OCI-LY7 (cell line): ENCODE results near the gene NFKB1.

Experiments used
- EZH2phosphoT487 ChIP-seq: fragments of 200-600 bp; sonication (generic); IDR thresholded peaks from 2 replicates; pipeline ENCODE4 v1.6.1; 2018; ENCODE audit warnings: low read depth, borderline replicate concordance, mild to moderate bottlenecking, mixed run types, antibody characterized with exemption, low read length, moderate library complexity, mixed read lengths
- TF ChIP-seq, protein P1 (sequence below): fragments of 200-600 bp; sonication (generic); conservative IDR thresholded peaks from 2 replicates; pipeline ENCODE4 v1.5.1; 2014; ENCODE audit warnings: mild to moderate bottlenecking, antibody characterized with exemption, low read length, moderate library complexity, mixed read lengths

DNA sequence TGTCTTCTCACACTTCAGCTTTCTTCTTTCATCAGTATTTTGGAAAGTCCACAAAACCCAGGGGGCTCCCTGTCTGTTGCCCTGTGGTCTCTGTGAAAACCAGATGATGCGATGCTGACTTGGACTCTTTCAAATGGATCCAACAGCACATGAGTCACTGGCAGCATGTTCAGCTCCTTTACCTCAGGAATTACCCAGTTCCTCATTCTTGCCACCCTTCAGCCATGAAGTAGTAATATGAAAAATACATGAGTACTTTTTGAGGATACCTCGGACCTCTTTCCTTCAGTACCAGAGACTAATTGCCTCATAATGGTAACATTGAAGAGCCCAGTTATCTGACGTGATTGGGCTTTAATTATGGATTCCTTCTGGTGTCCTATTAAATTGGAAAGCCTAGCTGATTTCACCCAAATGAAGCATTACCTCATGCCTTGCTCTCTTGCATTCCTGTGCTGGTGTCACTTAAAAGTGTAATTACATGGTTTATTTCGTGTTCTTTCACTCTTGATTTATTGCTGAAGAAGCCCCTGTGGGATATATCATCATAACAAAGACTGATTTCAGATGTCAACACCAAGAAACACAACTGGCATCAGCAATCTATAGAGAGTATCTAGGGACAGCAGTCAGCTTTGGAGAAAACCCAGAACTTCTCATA, 63.4 kb downstream of the NFKB1 start:
- TF ChIP-seq, protein P1, sequence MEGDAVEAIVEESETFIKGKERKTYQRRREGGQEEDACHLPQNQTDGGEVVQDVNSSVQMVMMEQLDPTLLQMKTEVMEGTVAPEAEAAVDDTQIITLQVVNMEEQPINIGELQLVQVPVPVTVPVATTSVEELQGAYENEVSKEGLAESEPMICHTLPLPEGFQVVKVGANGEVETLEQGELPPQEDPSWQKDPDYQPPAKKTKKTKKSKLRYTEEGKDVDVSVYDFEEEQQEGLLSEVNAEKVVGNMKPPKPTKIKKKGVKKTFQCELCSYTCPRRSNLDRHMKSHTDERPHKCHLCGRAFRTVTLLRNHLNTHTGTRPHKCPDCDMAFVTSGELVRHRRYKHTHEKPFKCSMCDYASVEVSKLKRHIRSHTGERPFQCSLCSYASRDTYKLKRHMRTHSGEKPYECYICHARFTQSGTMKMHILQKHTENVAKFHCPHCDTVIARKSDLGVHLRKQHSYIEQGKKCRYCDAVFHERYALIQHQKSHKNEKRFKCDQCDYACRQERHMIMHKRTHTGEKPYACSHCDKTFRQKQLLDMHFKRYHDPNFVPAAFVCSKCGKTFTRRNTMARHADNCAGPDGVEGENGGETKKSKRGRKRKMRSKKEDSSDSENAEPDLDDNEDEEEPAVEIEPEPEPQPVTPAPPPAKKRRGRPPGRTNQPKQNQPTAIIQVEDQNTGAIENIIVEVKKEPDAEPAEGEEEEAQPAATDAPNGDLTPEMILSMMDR, result no peak
- no peak for TF ChIP-seq EZH2phosphoT487
